H1 (cell line): ENCODE measurements around the gene RPL28. TPM values are rescaled to one million over a fixed set of nuclear protein-coding genes. Genes with fewer than 3 reads are reported as not detected.

Experiments used
- CTCF ChIA-PET: fragments of 300-600 bp; sonication (Branson Sonifier 250); formaldehyde crosslinking; loops from one replicate; lab custom pipeline; 2021; ENCODE audit not compliant: partially characterized antibody; lab: Charles Lee
- POLR2A ChIA-PET: fragments of 300-600 bp; sonication (Branson Sonifier 250); formaldehyde crosslinking; loops from one replicate; lab custom pipeline; 2021; ENCODE audit warnings: inconsistent platforms; ENCODE audit not compliant: partially characterized antibody; lab: Charles Lee
- DNase-seq, 2 experiments: peaks; one replicate each; pipeline versions ENCODE4 v3.0.0 to v3.0.0-alpha.2; 2010 to 2022; ENCODE audit warnings: low spot score in 2 of 2, low read depth in 1 of 2, mixed read lengths in 1 of 2
- FAIRE-seq: peaks from 2 replicates; lab custom pipeline; 2011; peaks lifted over from hg19 to GRCh38; lab: Jason Lieb, UNC
- H2AFZ ChIP-seq: 2 replicates; pipeline ENCODE4 v1.8.1; 2012; ENCODE audit warnings: low read length, inconsistent platforms
- H2AK5ac ChIP-seq: 2 replicates; pipeline ENCODE4 v1.6.1; 2013; ENCODE audit warnings: low read depth, low read length
- H2BK120ac ChIP-seq: replicated peaks from 2 replicates; pipeline ENCODE3; 2013; ENCODE audit warnings: low read depth, low read length, inconsistent platforms
- H2BK12ac ChIP-seq: 2 replicates; pipeline ENCODE4 v1.6.1; 2013; ENCODE audit warnings: low read depth, low read length
- H2BK15ac ChIP-seq: 2 replicates; pipeline ENCODE4 v1.6.1; 2013; ENCODE audit warnings: low read length
- H2BK20ac ChIP-seq: 2 replicates; pipeline ENCODE4 v1.6.1; 2013; ENCODE audit warnings: low read length
- H2BK5ac ChIP-seq: 2 replicates; pipeline ENCODE4 v1.6.1; 2013; ENCODE audit warnings: low read depth, low read length
- H3K14ac ChIP-seq: 2 replicates; pipeline ENCODE4 v1.6.1; 2013; ENCODE audit warnings: inconsistent platforms; ENCODE audit not compliant: insufficient read length
- H3K18ac ChIP-seq: 2 replicates; pipeline ENCODE4 v1.6.1; 2013; ENCODE audit warnings: low read length; ENCODE audit errors: extremely low read depth
- H3K23ac ChIP-seq: 2 replicates; pipeline ENCODE4 v1.6.1; 2013; ENCODE audit warnings: inconsistent platforms; ENCODE audit not compliant: insufficient read length
- H3K23me2 ChIP-seq: 2 replicates; pipeline ENCODE4 v1.6.1; 2013; ENCODE audit warnings: low read depth, low read length
- H3K27ac ChIP-seq: 2 replicates; pipeline ENCODE4 v1.6.1; 2011; ENCODE audit warnings: low read depth, low read length, inconsistent platforms
- H3K27me3 ChIP-seq, 4 experiments: replicated peaks in 1 of 4; 1 replicate in 1 of 4; 2 replicates in 3 of 4; pipeline versions ENCODE4 v1.6.1 to v1.8.1; 2011 to 2013; ENCODE audit warnings: low read length in 3 of 4, mild to moderate bottlenecking in 3 of 4, inconsistent platforms in 2 of 4, mixed read lengths in 2 of 4, moderate library complexity in 1 of 4; ENCODE audit not compliant: control insufficient read depth in 3 of 4, insufficient read depth in 3 of 4; ENCODE audit errors: extremely low read depth in 1 of 4
- H3K36me3 ChIP-seq, 4 experiments: 2 replicates each; pipeline versions ENCODE4 v1.6.1 to v1.8.1; 2011 to 2013; ENCODE audit warnings: mild to moderate bottlenecking in 4 of 4, low read length in 3 of 4, moderate library complexity in 2 of 4, control low read depth in 1 of 4, inconsistent platforms in 1 of 4; ENCODE audit not compliant: insufficient read depth in 4 of 4, control insufficient read depth in 2 of 4
- H3K4ac ChIP-seq: replicated peaks from 2 replicates; pipeline ENCODE3; 2013; ENCODE audit warnings: low read length, low read depth, mixed read lengths, inconsistent platforms; ENCODE audit not compliant: insufficient read length
- H3K4me1 ChIP-seq, 4 experiments: replicated peaks in 1 of 4; 1 replicate in 1 of 4; 2 replicates in 3 of 4; pipeline versions ENCODE4 v1.6.1 to v1.8.1; 2011 to 2013; ENCODE audit warnings: low read length in 3 of 4, inconsistent platforms in 2 of 4, mixed read lengths in 1 of 4; ENCODE audit not compliant: insufficient read depth in 4 of 4, control insufficient read depth in 3 of 4
- H3K4me2 ChIP-seq, 2 experiments: 2 replicates each; pipeline versions ENCODE4 v1.6.1 to v1.8.1; 2011 to 2013; ENCODE audit warnings: low read depth in 2 of 2, low read length in 2 of 2, control low read depth in 1 of 2, inconsistent platforms in 1 of 2, mild to moderate bottlenecking in 1 of 2; ENCODE audit not compliant: insufficient read depth in 1 of 2
- H3K4me3 ChIP-seq, 4 experiments: fragments of 200-600, 300-600 bp in 1 of 4; sonication (generic), shearing (Covaris generic), sonication (Bioruptor Twin) in 1 of 4; 2 replicates each; pipeline versions ENCODE4 v1.5.1 to v1.8.1; 2011 to 2016; ENCODE audit warnings: low read length in 4 of 4, low read depth in 3 of 4, control low read depth in 2 of 4, inconsistent platforms in 2 of 4, mild to moderate bottlenecking in 2 of 4, mixed read lengths in 1 of 4, moderate library complexity in 1 of 4; ENCODE audit not compliant: insufficient read depth in 2 of 4; ENCODE audit errors: extremely low read depth in 1 of 4
- H3K56ac ChIP-seq: replicated peaks from 2 replicates; pipeline ENCODE3; 2013; ENCODE audit warnings: low read depth, mild to moderate bottlenecking, mixed read lengths, low read length, inconsistent platforms; ENCODE audit not compliant: insufficient read length
- H3K79me1 ChIP-seq: 2 replicates; pipeline ENCODE4 v1.6.1; 2013; ENCODE audit warnings: low read depth, low read length, control low read depth
- H3K79me2 ChIP-seq, 2 experiments: 2 replicates each; pipeline versions ENCODE4 v1.6.1 to v1.8.1; 2012 to 2013; ENCODE audit warnings: low read length in 2 of 2, mild to moderate bottlenecking in 2 of 2, inconsistent platforms in 1 of 2; ENCODE audit not compliant: insufficient read depth in 2 of 2, control insufficient read depth in 1 of 2
- H3K9ac ChIP-seq, 4 experiments: replicated peaks in 1 of 4; 1 replicate in 1 of 4; 2 replicates in 3 of 4; pipeline versions ENCODE4 v1.6.1 to v1.8.1; 2011 to 2013; ENCODE audit warnings: low read depth in 3 of 4, low read length in 3 of 4, control low read depth in 2 of 4, mild to moderate bottlenecking in 2 of 4, moderate library complexity in 2 of 4, inconsistent platforms in 1 of 4; ENCODE audit errors: extremely low read depth in 1 of 4
- H3K9me3 ChIP-seq, 2 experiments: 2 replicates each; pipeline versions ENCODE4 v1.6.1 to v1.8.1; 2012 to 2013; ENCODE audit warnings: mild to moderate bottlenecking in 2 of 2, moderate library complexity in 2 of 2, control low read depth in 1 of 2, inconsistent platforms in 1 of 2, low read depth in 1 of 2, low read length in 1 of 2, mixed read lengths in 1 of 2; ENCODE audit not compliant: insufficient read depth in 2 of 2
- H4K20me1 ChIP-seq, 2 experiments: replicated peaks in 1 of 2; 2 replicates each; pipeline versions ENCODE3 to v1.8.1; 2011 to 2013; ENCODE audit warnings: inconsistent platforms in 2 of 2, low read length in 2 of 2, mild to moderate bottlenecking in 1 of 2; ENCODE audit not compliant: insufficient read depth in 2 of 2, control insufficient read depth in 1 of 2
- H4K5ac ChIP-seq: 2 replicates; pipeline ENCODE4 v1.6.1; 2013; ENCODE audit warnings: low read length, low read depth, mixed read lengths, inconsistent platforms; ENCODE audit not compliant: insufficient read length
- H4K8ac ChIP-seq: 2 replicates; pipeline ENCODE4 v1.8.0; 2013; ENCODE audit warnings: mild to moderate bottlenecking, moderate library complexity, low read length, inconsistent platforms; ENCODE audit not compliant: insufficient read depth; ENCODE audit errors: extremely low read depth
- H4K91ac ChIP-seq: replicated peaks from 2 replicates; pipeline ENCODE3; 2013; ENCODE audit warnings: low read length, mixed read lengths, inconsistent platforms; ENCODE audit not compliant: insufficient read length
- HDAC2 ChIP-seq, 2 experiments: fragments of 300-600 bp in 1 of 2; sonication (generic) in 1 of 2; IDR thresholded peaks; 2 replicates each; pipeline ENCODE4 v1.6.1; 2011 to 2012; ENCODE audit warnings: low read depth in 2 of 2, low read length in 2 of 2, mild to moderate bottlenecking in 2 of 2, moderate library complexity in 2 of 2, borderline replicate concordance in 1 of 2, inconsistent platforms in 1 of 2
- JUND ChIP-seq: IDR thresholded peaks from 2 replicates; pipeline ENCODE4 v1.6.1; 2011; ENCODE audit warnings: mild to moderate bottlenecking, improper control_type of control experiment, low read length
- WGBS, 2 experiments: shearing (Covaris generic) in 1 of 2; methylation state at CpG; one replicate each; pipeline versions ENCODE4 v1.1.6 to v1.1.7; 2013 to 2015; ENCODE audit warnings: low lambda C conversion rate in 2 of 2, mixed read lengths in 2 of 2, inconsistent platforms in 1 of 2, low coverage in 1 of 2, missing lambda C conversion rate in 1 of 2; ENCODE audit not compliant: insufficient replicate concordance in 2 of 2, insufficient coverage in 1 of 2, insufficient read length in 1 of 2; ENCODE audit errors: extremely low coverage in 1 of 2, missing lambda C conversion rate in 1 of 2; 5-methylcytosine and 5-hydroxymethylcytosine counted together
- polyA plus RNA-seq, 7 experiments: library from polyadenylated mRNA; depleted of rRNA in 3 of 7; stranded (reverse) in 5 of 7; unstranded in 2 of 7; fragments of >200 nt in 5 of 7; fragments of 200-250 nt in 2 of 7; gene quantifications; 1 replicate in 5 of 7; 2 replicates in 1 of 7; 4 replicates in 1 of 7; pipeline versions ENCODE4 v1.2.1 to v1.2.3, GENCODE V29; 2011 to 2013; ENCODE audit warnings: missing spikeins in 2 of 7, mixed read lengths in 2 of 7
- total RNA-seq: library from RNA; stranded (reverse); fragmentation: NEBNext Ultra II Directional; extraction: Animal tissue kit (Norgen Biotek cat#: 25700); gene quantifications from 2 replicates; pipeline ENCODE4 v1.2.1, GENCODE V29; 2021

The RPL28 gene
- total and polyA plus RNA-seq, 2 of the 8 experiments (the other 6 are each of a cell fraction or from before 2014, with no cell fraction given): 2,123 to 8,402 TPM

DNA sequence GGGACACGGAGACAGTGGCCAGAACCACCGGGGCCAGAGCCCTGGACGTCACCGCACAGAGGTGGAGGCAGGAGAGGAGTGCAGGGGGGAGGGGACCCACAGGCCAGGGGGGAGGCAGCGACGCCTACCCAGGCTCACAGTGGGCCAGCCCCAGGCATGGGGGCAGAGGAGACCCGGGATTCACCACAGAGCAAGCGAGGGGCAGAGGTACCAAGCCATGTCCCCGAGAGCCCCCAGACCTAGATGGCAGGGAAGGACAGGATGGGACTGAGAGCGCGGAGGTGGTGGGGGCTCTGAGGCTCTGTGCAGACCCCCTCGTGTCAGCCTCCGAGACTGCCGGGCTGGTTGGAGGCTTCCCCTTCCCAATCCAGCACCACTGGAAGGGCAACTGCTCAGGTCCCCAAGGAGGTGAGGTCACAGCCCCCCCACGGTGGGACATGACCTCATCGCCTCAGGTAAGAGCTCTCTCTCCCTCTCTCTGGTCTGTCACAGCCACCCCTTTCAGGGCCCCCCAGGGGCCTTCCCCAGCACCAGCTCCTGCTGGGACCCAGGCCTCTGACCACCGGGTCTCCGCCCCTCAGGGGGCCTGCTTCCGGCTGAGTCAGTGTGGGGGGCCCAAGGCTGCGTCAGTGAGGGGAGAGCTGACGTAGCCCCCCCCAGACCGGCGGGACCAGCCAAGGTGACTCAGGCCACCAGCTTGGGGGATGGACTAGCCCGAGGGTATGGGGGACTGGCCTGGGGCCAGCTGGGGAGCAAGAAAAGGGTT is 13.2 kb upstream of the RPL28 start:
- peaks cover 5 to 47% (median 39%) of the 10 kb centered on the region in 4 experiments for H3K4me1 ChIP-seq
- FAIRE-seq (no peak), DNase-seq (no peak)
- no peak overlapping the region for H2BK120ac ChIP-seq
- POLR2A ChIA-PET: interaction anchor here (0.6 to 7.1 kb wide), 11 partner anchors 11 to 71 kb away, joined by 3 to 58 read pairs (median 3); partner anchors contain the start of genes COX6B2, KMT5C, RPL28 and TMEM238
- H2BK5ac ChIP-seq: no peak overlapping the region
- no peaks in the 10 kb centered on the region for H3K9me3 ChIP-seq
- H3K56ac ChIP-seq: no peak overlapping the region
- H3K23me2 ChIP-seq: peaks cover 19% of the 10 kb centered on the region; the same call in 1 of the 2 replicates
- H2AFZ ChIP-seq: no peak overlapping the region
- no peak overlapping the region for H4K5ac ChIP-seq
- no peak overlapping the region for H3K4me2 ChIP-seq
- H3K79me1 ChIP-seq: no peaks in the 10 kb centered on the region
- peak overlapping the region; percentile 81 for H3K18ac ChIP-seq
- H2BK12ac ChIP-seq: peak overlapping the region; percentile 85; the same call in 1 of the 2 replicates
- 68% methylated on average over 17 of the region's 24 CpGs; no CpG with 5 or more reads in 1 of the 2 experiments for WGBS, 2 experiments
- H3K23ac ChIP-seq: no peak overlapping the region
- no peaks in the 10 kb centered on the region for H3K36me3 ChIP-seq
- no peak overlapping the region for H4K91ac ChIP-seq
- H2AK5ac ChIP-seq: peak overlapping the region; percentile 24
- H3K27ac ChIP-seq: no peak overlapping the region
- CTCF ChIA-PET: interaction anchor here (0.6 to 2.0 kb wide), 9 partner anchors 10 to 204 kb away, joined by 3 to 6 read pairs (median 3); partner anchors contain the start of genes GARIN5B and TMEM238
- no peak overlapping the region for H3K4me3 ChIP-seq
- H4K20me1 ChIP-seq: no peaks in the 10 kb centered on the region
- H4K8ac ChIP-seq: no peak overlapping the region; the same call in 1 of the 2 replicates
- no peak overlapping the region for H2BK15ac ChIP-seq
- TF ChIP-seq HDAC2 (IDR thresholded peaks at IDR 0.05; ENCODE audit: borderline replicate concordance in 1 of 2, low read depth in 2 of 2, low read length in 2 of 2): no peak
- 0 out of 2 replicates have a peak, but pooled peaks have one; percentile 14 for TF ChIP-seq JUND
- peaks cover 16 to 54% (median 43%) of the 10 kb centered on the region in 4 experiments for H3K27me3 ChIP-seq
- peak overlapping the region; percentile 52; the same call in 1 of the 2 replicates for H2BK20ac ChIP-seq
- H3K9ac ChIP-seq: no peak overlapping the region
- no peak overlapping the region for H3K14ac ChIP-seq
- H3K79me2 ChIP-seq: no peaks in the 10 kb centered on the region
- no peak overlapping the region for H3K4ac ChIP-seq
